Trophoblast cell (in vitro differentiated cells and primary cell): ENCODE results near the gene CD6.

Source experiments
- DNase-seq, 2 donors: peaks; one replicate each; pipeline ENCODE4 v3.0.0-alpha.2; 2016
- H2AFZ ChIP-seq: 2 replicates; pipeline ENCODE4 v1.6.1; 2013; ENCODE audit warnings: low read length, moderate library complexity, mild to moderate bottlenecking; ENCODE audit not compliant: insufficient read depth, poor library complexity
- H2AK5ac ChIP-seq: 2 replicates; pipeline ENCODE4 v1.6.1; 2013; ENCODE audit warnings: mild to moderate bottlenecking, low read length
- H2BK120ac ChIP-seq: 2 replicates; pipeline ENCODE4 v1.6.1; 2013; ENCODE audit warnings: low read length, mild to moderate bottlenecking, moderate library complexity; ENCODE audit not compliant: insufficient read depth, poor library complexity
- H2BK12ac ChIP-seq: 2 replicates; pipeline ENCODE4 v1.6.1; 2013; ENCODE audit warnings: mild to moderate bottlenecking, low read length, moderate library complexity
- H2BK5ac ChIP-seq: 2 replicates; pipeline ENCODE4 v1.6.1; 2013; ENCODE audit warnings: low read length, low read depth, moderate library complexity, mild to moderate bottlenecking; ENCODE audit not compliant: poor library complexity
- H3K14ac ChIP-seq: 2 replicates; pipeline ENCODE4 v1.6.1; 2013; ENCODE audit warnings: mild to moderate bottlenecking, low read length
- H3K18ac ChIP-seq: 2 replicates; pipeline ENCODE4 v1.6.1; 2013; ENCODE audit warnings: mild to moderate bottlenecking, low read length
- H3K23ac ChIP-seq: 2 replicates; pipeline ENCODE4 v1.6.1; 2013; ENCODE audit warnings: low read length
- H3K27ac ChIP-seq: 2 replicates; pipeline ENCODE4 v1.5.1; 2013; ENCODE audit warnings: low read depth, mild to moderate bottlenecking, inconsistent platforms, low read length, moderate library complexity
- H3K27me3 ChIP-seq: 2 replicates; pipeline ENCODE4 v1.6.1; 2013; ENCODE audit warnings: inconsistent platforms, mild to moderate bottlenecking, low read length, moderate library complexity; ENCODE audit not compliant: insufficient read depth
- H3K36me3 ChIP-seq, 2 experiments: 1 replicate in 1 of 2; 2 replicates in 1 of 2; pipeline ENCODE4 v1.6.1; 2013; ENCODE audit warnings: low read length in 2 of 2, mild to moderate bottlenecking in 2 of 2, moderate library complexity in 1 of 2; ENCODE audit not compliant: insufficient read depth in 2 of 2, control insufficient read depth in 1 of 2
- H3K4ac ChIP-seq: 2 replicates; pipeline ENCODE4 v1.6.1; 2013; ENCODE audit warnings: low read depth, mild to moderate bottlenecking, low read length, moderate library complexity
- H3K4me1 ChIP-seq, 2 experiments: 1 replicate in 1 of 2; 2 replicates in 1 of 2; pipeline ENCODE4 v1.6.1; 2013; ENCODE audit warnings: low read length in 2 of 2, mild to moderate bottlenecking in 2 of 2, moderate library complexity in 1 of 2; ENCODE audit not compliant: insufficient read depth in 2 of 2, control insufficient read depth in 1 of 2
- H3K4me2 ChIP-seq: 2 replicates; pipeline ENCODE4 v1.6.1; 2013; ENCODE audit warnings: inconsistent platforms, mild to moderate bottlenecking, low read length, moderate library complexity
- H3K4me3 ChIP-seq: 2 replicates; pipeline ENCODE4 v1.5.1; 2013; ENCODE audit warnings: mild to moderate bottlenecking, low read depth, low read length, inconsistent platforms
- H3K79me1 ChIP-seq: one replicate; pipeline ENCODE4 v1.6.1; 2013; ENCODE audit warnings: low read length
- H3K79me2 ChIP-seq: 2 replicates; pipeline ENCODE4 v1.6.1; 2013; ENCODE audit warnings: low read length, mild to moderate bottlenecking; ENCODE audit not compliant: control insufficient read depth, insufficient read depth, poor library complexity
- H3K9ac ChIP-seq: 2 replicates; pipeline ENCODE4 v1.6.1; 2013; ENCODE audit warnings: mild to moderate bottlenecking, low read length
- H3K9me3 ChIP-seq: 2 replicates; pipeline ENCODE4 v1.6.1; 2013; ENCODE audit warnings: low read depth, mild to moderate bottlenecking, control low read depth, inconsistent platforms, low read length; ENCODE audit not compliant: insufficient read depth
- H4K12ac ChIP-seq: 2 replicates; pipeline ENCODE4 v1.6.1; 2013; ENCODE audit warnings: low read depth, mild to moderate bottlenecking, low read length, moderate library complexity
- H4K8ac ChIP-seq: 2 replicates; pipeline ENCODE4 v1.6.1; 2013; ENCODE audit warnings: low read depth, mild to moderate bottlenecking, low read length, moderate library complexity
- H4K91ac ChIP-seq: one replicate; pipeline ENCODE4 v1.6.1; 2013; ENCODE audit warnings: low read depth, mild to moderate bottlenecking, low read length, moderate library complexity
- WGBS: extraction: QIAGEN DNeasy Blood & Tissue Kit; methylation state at CpG from one replicate; pipeline ENCODE4 v1.1.7; 2013; ENCODE audit warnings: missing lambda C conversion rate; ENCODE audit not compliant: insufficient read length, insufficient coverage; ENCODE audit errors: extremely low coverage; 5-methylcytosine and 5-hydroxymethylcytosine counted together

Gene CD6

GRCh38 chr11:61034111-61034510 is 62.6 kb downstream of the CD6 start:
- no CpG with 5 or more reads among the region's 4 CpGs for WGBS
- Histone ChIP-seq H3K14ac (no peak overlapping the region), H4K91ac (no peak overlapping the region)

GRCh38 chr11:61034704-61035525 is 63.4 kb downstream of the CD6 start:
- Histone ChIP-seq H4K91ac (no peak overlapping the region), H3K14ac (no peak overlapping the region), H3K18ac (no peak overlapping the region), H3K27ac (no peak overlapping the region), H3K79me2 (no peaks in the 10 kb centered on the region), H4K8ac (no peak overlapping the region), H2BK12ac (no peak overlapping the region), H3K27me3 (no peaks in the 10 kb centered on the region), H2BK120ac (no peak overlapping the region), H3K4me1 (no peaks in the 10 kb centered on the region), H4K12ac (no peak overlapping the region), H3K36me3 (no peaks in the 10 kb centered on the region), H2AFZ (no peak overlapping the region), H2AK5ac (no peak overlapping the region), H3K4ac (no peak overlapping the region), H3K4me3 (no peak overlapping the region), H3K9ac (no peak overlapping the region), H3K9me3 (no peaks in the 10 kb centered on the region), H3K79me1 (no peaks in the 10 kb centered on the region), H3K4me2 (no peak overlapping the region), H2BK5ac (no peak overlapping the region), H3K23ac (no peak overlapping the region)
- no CpG with 5 or more reads among the region's 15 CpGs for WGBS
- DNase-seq = no peak

More at GRCh38 chr11:61034111-61034510, 62.6 kb downstream of the CD6 start:
- Histone ChIP-seq H3K36me3 (no peaks in the 10 kb centered on the region), H2BK5ac (no peak overlapping the region), H3K79me1 (no peaks in the 10 kb centered on the region), H3K9ac (no peak overlapping the region), H2AFZ (no peak overlapping the region), H4K12ac (no peak overlapping the region), H2BK120ac (no peak overlapping the region), H3K4me3 (no peak overlapping the region), H2BK12ac (no peak overlapping the region), H2AK5ac (no peak overlapping the region), H3K27me3 (no peaks in the 10 kb centered on the region), H3K4me2 (no peak overlapping the region), H3K79me2 (no peaks in the 10 kb centered on the region), H3K4ac (no peak overlapping the region), H4K8ac (no peak overlapping the region), H3K27ac (no peak overlapping the region), H3K9me3 (no peaks in the 10 kb centered on the region), H3K23ac (no peak overlapping the region), H3K18ac (no peak overlapping the region), H3K4me1 (no peaks in the 10 kb centered on the region)
- DNase-seq = no peak

GRCh38 chr11:61035526-61035835 is 64.0 kb downstream of the CD6 start:
- Histone ChIP-seq H3K27ac (no peak overlapping the region), H4K8ac (no peak overlapping the region), H4K12ac (no peak overlapping the region), H3K4ac (no peak overlapping the region), H3K27me3 (no peaks in the 10 kb centered on the region), H3K9ac (no peak overlapping the region), H3K4me3 (no peak overlapping the region), H2BK5ac (no peak overlapping the region), H2AK5ac (no peak overlapping the region), H2BK120ac (no peak overlapping the region), H3K36me3 (no peaks in the 10 kb centered on the region), H2AFZ (no peak overlapping the region), H3K18ac (no peak overlapping the region), H3K79me2 (no peaks in the 10 kb centered on the region), H3K79me1 (no peaks in the 10 kb centered on the region), H3K14ac (no peak overlapping the region), H4K91ac (no peak overlapping the region), H2BK12ac (no peak overlapping the region), H3K4me2 (no peak overlapping the region), H3K23ac (no peak overlapping the region), H3K4me1 (no peaks in the 10 kb centered on the region), H3K9me3 (no peaks in the 10 kb centered on the region)
- DNase-seq = no peak
- no CpG with 5 or more reads among the region's 10 CpGs for WGBS

- H4K12ac ChIP-seq = no peak overlapping the region
- H3K79me1 ChIP-seq = no peaks in the 10 kb centered on the region
- WGBS = no CpG with 5 or more reads among the region's 5 CpGs
- H3K4me1 ChIP-seq = no peaks in the 10 kb centered on the region
- H4K8ac ChIP-seq = no peak overlapping the region
- no peak overlapping the region for H2AFZ ChIP-seq
- DNase-seq = no peak
- no peak overlapping the region for H3K4me3 ChIP-seq
- no peak overlapping the region for H3K9ac ChIP-seq
- H3K9me3 ChIP-seq = no peaks in the 10 kb centered on the region
- no peak overlapping the region for H2BK5ac ChIP-seq
- H2AK5ac ChIP-seq = no peak overlapping the region
- no peaks in the 10 kb centered on the region for H3K79me2 ChIP-seq
- no peak overlapping the region for H4K91ac ChIP-seq
- H3K36me3 ChIP-seq = no peaks in the 10 kb centered on the region
- no peak overlapping the region for H3K23ac ChIP-seq
- H2BK12ac ChIP-seq = no peak overlapping the region
- no peak overlapping the region for H3K14ac ChIP-seq
- H3K18ac ChIP-seq = no peak overlapping the region
- no peak overlapping the region for H3K4ac ChIP-seq
- no peak overlapping the region for H3K4me2 ChIP-seq
- no peak overlapping the region for H2BK120ac ChIP-seq
- no peak overlapping the region for H3K27ac ChIP-seq
- H3K27me3 ChIP-seq = no peaks in the 10 kb centered on the region
Measured at GRCh38 chr11:61037441-61038093, 66.1 kb downstream of the CD6 start.
